ENCODE results near the gene FAM222A.

Gene FAM222A

DNA sequence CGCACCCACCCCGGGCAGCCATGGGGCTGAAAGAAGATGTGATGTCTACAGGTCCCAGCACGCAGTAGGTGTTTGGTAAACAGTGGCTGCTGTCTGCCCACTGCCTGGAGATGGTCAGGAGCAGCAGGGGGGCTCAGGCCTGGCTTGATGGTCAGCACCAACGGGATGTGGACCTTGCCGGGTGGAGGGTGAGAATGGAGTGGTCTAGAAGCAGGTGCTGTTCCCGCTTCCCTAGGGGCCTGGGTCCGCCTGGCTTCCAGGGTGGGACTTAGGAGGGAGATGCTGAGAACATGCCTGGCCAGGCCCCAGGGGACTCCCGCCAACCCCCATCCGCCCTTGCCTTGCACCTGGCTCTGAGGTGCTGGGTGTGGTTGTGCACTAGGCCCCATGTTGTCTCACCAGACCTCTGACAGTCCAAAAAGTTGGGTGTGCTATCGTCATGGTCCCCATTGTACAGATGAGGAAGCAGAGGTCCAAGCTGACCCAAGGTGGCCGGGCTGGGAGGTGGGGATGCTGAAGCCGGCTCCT, 12.9 kb downstream of the FAM222A start:
- FAIRE-seq (no peak), DNase-seq (ENCODE audit: insufficient read length, low spot score) (no peak)
- no peak for TF ChIP-seq CTCF (IDR thresholded peaks at IDR 0.05; ENCODE audit: insufficient read depth, missing control alignments)

DNA sequence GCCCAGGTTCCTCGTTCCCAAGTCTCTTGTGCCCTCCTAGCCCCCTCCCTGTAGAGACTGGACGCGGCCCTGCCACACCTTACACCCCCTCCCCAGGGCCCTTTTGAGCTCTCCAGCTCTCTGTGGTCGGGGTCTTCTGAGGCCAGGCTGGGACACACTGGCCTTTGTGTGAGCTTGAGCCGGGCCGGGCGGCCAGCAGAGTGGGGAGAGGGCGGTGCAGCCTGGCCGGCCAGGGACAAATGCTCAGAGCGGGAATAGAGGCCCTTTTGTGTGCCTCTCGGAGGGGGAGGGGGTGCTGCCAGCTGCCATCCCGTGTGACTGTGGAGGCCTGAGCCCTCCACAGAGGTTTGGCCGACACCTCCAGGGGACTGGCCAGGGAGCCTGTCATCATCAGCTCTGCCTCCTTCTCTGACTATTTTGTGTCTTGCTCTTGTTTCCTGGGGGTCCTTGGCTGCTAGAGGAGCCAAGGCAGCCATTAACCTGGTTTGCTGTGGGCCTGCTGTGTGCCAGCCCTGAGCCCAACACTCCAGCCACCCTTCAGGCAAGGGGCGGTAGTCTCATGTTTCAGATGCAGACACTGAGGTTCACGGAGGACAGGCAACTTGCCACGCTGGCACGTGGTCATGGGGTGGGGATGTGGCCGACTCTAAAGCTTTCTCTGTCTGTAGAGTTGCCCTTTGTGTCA, 13.6 kb downstream of the FAM222A start:
- FAIRE-seq (no peak), DNase-seq (ENCODE audit: insufficient read length, low spot score) (no peak)
- no peak for TF ChIP-seq CTCF (IDR thresholded peaks at IDR 0.05; ENCODE audit: insufficient read depth, missing control alignments)

DNA sequence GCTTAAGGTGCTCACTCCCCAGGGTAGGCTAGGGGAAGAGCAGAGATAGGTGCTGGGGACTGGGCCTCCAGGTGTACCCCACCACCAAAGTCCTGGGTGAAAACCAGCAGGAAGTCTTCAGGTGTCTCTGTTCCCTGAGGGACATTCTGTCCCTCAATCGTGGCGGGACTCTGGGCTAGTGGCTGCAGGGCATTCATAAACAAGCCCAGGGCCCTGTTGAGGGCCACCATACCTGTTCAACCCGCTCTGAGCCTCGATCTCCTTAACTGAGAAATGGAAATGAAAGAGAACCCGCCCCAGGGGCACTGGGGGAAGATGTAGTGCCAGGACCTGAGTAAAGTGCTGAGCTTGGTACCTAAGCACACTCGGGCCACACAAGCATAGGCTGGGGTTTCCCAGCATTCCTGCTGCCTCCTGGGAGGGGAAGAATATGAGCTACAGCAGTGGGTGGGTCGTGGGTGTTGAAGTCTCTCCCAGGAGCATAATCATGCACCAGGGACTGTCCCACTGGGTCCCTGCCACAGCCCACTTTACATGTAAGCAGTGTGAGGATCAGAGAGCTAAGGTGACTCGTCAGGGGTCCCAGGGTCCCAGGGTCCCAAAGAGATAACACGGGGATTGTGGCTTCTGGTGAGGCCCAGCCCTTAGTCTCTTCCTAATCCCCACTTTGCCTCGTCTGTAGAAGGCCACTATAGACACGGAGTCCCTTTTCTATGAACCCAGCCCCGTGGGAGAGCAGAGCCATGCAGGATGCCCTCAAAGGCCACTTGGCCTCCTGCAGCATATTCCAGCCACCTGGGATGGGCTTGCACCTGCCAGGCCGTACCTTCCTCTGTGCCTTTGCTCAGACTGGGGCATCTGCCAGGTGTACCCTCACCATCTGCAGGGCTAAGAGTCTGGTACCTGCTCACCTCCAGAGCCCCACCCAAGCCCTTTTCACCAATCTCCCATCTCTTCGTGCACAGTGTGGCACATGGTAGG, 14.4 kb downstream of the FAM222A start:
- no peak for FAIRE-seq
- no peak for TF ChIP-seq CTCF (IDR thresholded peaks at IDR 0.05; ENCODE audit: insufficient read depth, missing control alignments)
- DNase-seq (ENCODE audit: insufficient read length, low spot score), result no peak

DNA sequence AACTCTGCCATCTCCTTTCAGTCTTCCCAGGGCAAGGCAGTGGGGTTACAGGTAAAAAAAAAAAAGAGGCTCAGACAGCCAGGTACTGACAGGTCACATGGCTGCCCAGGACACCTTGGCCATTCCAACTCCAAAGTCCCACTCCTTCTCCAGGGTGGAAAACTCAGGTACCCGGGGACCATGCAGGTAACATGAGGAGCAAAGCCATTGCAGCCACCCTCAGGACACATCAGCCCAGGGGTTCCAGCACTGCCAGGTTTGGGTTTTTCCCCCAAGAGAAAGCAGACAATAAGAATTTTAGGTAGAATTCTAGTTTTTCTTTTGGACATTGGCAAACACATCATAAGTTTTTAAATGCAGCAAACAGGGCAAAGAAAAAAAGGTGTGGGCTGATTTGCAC, 15.3 kb downstream of the FAM222A start:
- no peak for TF ChIP-seq CTCF (IDR thresholded peaks at IDR 0.05; ENCODE audit: insufficient read depth, missing control alignments)
- DNase-seq (ENCODE audit: insufficient read length, low spot score), result no peak
- no peak for FAIRE-seq

GRCh38 chr12:109729371-109729781, 15.8 kb downstream of the FAM222A start:
- no peak for DNase-seq (ENCODE audit: insufficient read length, low spot score)
- no peak for TF ChIP-seq CTCF (IDR thresholded peaks at IDR 0.05; ENCODE audit: insufficient read depth, missing control alignments)
- no peak for FAIRE-seq

DNA sequence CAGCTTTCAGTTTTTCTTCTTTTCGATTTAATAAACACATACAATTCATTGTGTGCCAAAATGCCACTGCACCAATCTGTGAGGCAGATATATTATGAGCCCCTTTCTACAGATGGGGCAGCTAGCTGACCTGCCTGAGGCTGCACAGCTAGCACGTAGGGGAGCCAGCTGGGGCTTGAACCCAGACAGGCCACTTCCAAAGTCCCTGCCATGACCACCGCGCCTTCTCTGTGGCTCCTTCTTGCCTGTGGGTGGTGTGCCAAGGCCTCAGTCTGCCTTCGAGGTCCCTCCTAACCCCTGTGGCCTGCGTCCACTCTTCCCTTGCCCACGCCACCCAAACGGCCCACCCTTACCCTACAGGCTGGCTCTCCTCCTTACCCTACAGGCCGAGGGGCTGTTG, 16.2 kb downstream of the FAM222A start:
- no peak for TF ChIP-seq CTCF (IDR thresholded peaks at IDR 0.05; ENCODE audit: insufficient read depth, missing control alignments)
- FAIRE-seq, result no peak

More for the DNA sequence above, 16.2 kb downstream of the FAM222A start:
- no peak for DNase-seq (ENCODE audit: insufficient read length, low spot score)
